Neural crest cell (in vitro differentiated cells): ENCODE data around the gene BUD13. TPM values are rescaled to one million over a fixed set of nuclear protein-coding genes. Genes with fewer than 3 reads are reported as not detected.

Experiments used
- DNase-seq: peaks from one replicate; pipeline ENCODE4 v3.0.0; 2021; ENCODE audit warnings: low read depth, mixed read lengths, low spot score
- H3K27ac Mint-ChIP-seq: one replicate; pipeline ENCODE4 v1.8.0; 2021; ENCODE audit warnings: mild to moderate bottlenecking, mixed read lengths; ENCODE audit not compliant: unreplicated experiment
- H3K27me3 Mint-ChIP-seq: 2 replicates; pipeline ENCODE4 v1.8.0; 2021; ENCODE audit warnings: low read depth, mild to moderate bottlenecking, mixed read lengths
- H3K36me3 Mint-ChIP-seq: 2 replicates; pipeline ENCODE4 v1.8.0; 2021; ENCODE audit warnings: low read depth, mild to moderate bottlenecking, mixed read lengths
- H3K4me1 Mint-ChIP-seq: 2 replicates; pipeline ENCODE4 v1.8.0; 2021; ENCODE audit warnings: mixed read lengths
- H3K4me3 Mint-ChIP-seq: one replicate; pipeline ENCODE4 v1.8.0; 2021; ENCODE audit warnings: mild to moderate bottlenecking, mixed read lengths
- H3K9me3 Mint-ChIP-seq: 2 replicates; pipeline ENCODE4 v1.8.0; 2021; ENCODE audit warnings: mixed read lengths
- CTCF ChIP-seq: fragments of 200-600 bp; sonication (generic); conservative IDR thresholded peaks from 2 replicates; pipeline ENCODE4 v1.5.0; 2021; ENCODE audit warnings: antibody characterized with exemption, mild to moderate bottlenecking
- total RNA-seq: library from RNA; stranded (reverse); gene quantifications from 2 replicates; pipeline ENCODE4 v1.2.1, GENCODE V29; 2021

BUD13 gene
- total RNA-seq, 1 donor from 2014 or later, result 39.0 TPM

- H3K36me3 Mint-ChIP-seq, result no peaks in the 10 kb centered on the region
- no peaks in the 10 kb centered on the region for H3K9me3 Mint-ChIP-seq
- DNase-seq, result no peak
- peak overlapping the region; percentile 13 for H3K27ac Mint-ChIP-seq
- H3K27me3 Mint-ChIP-seq, result no peaks in the 10 kb centered on the region
- peaks cover 5% of the 10 kb centered on the region for H3K4me1 Mint-ChIP-seq
- no peak overlapping the region for H3K4me3 Mint-ChIP-seq
- no peak for TF ChIP-seq CTCF
Observed at GRCh38 chr11:116796548-116796947, 23.8 kb upstream of the BUD13 start.

- no peaks in the 10 kb centered on the region for H3K36me3 Mint-ChIP-seq
- H3K9me3 Mint-ChIP-seq, result no peaks in the 10 kb centered on the region
- H3K27ac Mint-ChIP-seq, result no peak overlapping the region
- DNase-seq, result no peak
- no peak for TF ChIP-seq CTCF
- peaks cover 5% of the 10 kb centered on the region for H3K27me3 Mint-ChIP-seq
- H3K4me1 Mint-ChIP-seq, result peaks cover 9% of the 10 kb centered on the region
- H3K4me3 Mint-ChIP-seq, result no peak overlapping the region
Observed at GRCh38 chr11:116794851-116795250, 22.1 kb upstream of the BUD13 start.

DNA sequence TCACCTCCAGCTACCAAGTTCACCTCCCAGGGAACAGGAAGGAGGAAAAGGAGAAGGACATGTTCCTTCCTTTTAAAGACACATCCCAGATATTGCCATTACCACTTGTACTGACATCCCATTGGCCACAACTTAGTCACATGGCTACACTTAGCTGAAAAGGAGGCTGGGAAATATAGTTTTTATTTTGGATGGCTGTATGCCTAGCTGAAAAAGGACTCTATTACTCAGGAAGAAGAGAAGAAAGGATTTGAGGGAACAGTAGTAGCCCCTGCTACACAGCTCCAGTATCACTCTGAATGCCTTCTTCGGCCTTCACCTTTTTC, 20.9 kb upstream of the BUD13 start:
- Mint-ChIP-seq H3K36me3 (no peaks in the 10 kb centered on the region), H3K4me3 (no peak overlapping the region), H3K9me3 (no peaks in the 10 kb centered on the region), H3K27me3 (peaks cover 7% of the 10 kb centered on the region), H3K27ac (no peak overlapping the region), H3K4me1 (peaks cover 13% of the 10 kb centered on the region)
- TF ChIP-seq CTCF, result no peak
- DNase-seq, result no peak

DNA sequence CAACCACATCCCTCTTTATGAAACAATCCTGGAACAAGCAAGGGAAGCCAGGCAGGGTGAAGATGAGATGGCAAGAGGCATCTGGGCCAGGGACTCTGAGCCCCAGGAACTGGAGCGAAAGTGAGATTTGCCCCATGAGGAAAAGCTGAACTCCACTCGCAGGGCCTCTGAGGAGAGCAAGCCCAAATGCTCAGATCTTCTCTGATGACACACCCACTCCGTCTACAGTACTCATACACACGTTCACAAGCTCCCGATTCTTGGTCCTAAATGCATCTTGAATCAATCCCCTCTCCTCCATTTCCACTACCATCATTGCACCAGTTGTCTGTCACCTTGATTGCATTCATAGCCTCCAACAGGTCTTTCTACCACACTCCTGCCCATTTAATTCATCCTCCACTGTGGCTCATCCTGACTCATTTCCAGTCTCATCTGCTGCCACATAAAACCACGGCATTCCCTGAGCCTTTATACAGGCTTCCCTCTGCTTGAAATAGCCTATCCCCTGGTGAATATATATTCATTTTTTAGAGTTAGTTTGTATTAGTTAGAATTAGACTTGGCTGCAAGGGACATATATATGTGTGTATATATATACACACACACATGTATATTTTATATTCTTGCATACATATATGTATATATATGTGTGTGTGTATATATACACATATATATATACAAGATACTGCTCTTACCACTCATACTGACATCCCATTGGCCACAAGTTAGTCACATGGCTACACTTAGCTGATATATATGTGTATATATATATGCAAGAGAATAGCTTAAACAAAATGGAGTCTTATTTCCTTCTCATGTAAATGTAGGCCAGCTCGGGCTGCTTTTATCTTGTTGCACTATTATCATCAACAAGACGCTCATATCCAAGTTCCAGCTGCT, 20.3 kb upstream of the BUD13 start:
- DNase-seq, result no peak
- Mint-ChIP-seq H3K27ac (no peak overlapping the region), H3K27me3 (peaks cover 7% of the 10 kb centered on the region), H3K4me1 (peaks cover 19% of the 10 kb centered on the region), H3K36me3 (no peaks in the 10 kb centered on the region), H3K9me3 (no peaks in the 10 kb centered on the region), H3K4me3 (no peak overlapping the region)
- no peak for TF ChIP-seq CTCF

- H3K4me1 Mint-ChIP-seq, result peaks cover 23% of the 10 kb centered on the region
- TF ChIP-seq CTCF, result no peak
- H3K27me3 Mint-ChIP-seq, result peaks cover 7% of the 10 kb centered on the region
- DNase-seq, result no peak
- no peaks in the 10 kb centered on the region for H3K36me3 Mint-ChIP-seq
- no peaks in the 10 kb centered on the region for H3K9me3 Mint-ChIP-seq
- peak overlapping the region; percentile 36 for H3K4me3 Mint-ChIP-seq
- H3K27ac Mint-ChIP-seq, result no peak overlapping the region
Observed at GRCh38 chr11:116792144-116792868, 19.5 kb upstream of the BUD13 start.
